Duodenal mucosa (tissue), 2 donors: ENCODE results near the gene CLDN15.
"Not testable (repeated sequence)": the region's sequence is repeated elsewhere in the genome, so short reads cannot be mapped to it uniquely, and the experiment has no call there.

Source experiments
- H3K27ac ChIP-seq: one replicate; pipeline ENCODE4 v1.7.0; 2013; ENCODE audit warnings: low read depth, low read length
- H3K27me3 ChIP-seq, 2 donors: one replicate each; pipeline ENCODE4 v1.7.0; 2013; ENCODE audit warnings: low read length in 2 of 2, control low read depth in 1 of 2; ENCODE audit not compliant: insufficient read depth in 2 of 2, control insufficient read depth in 1 of 2
- H3K36me3 ChIP-seq, 2 donors: one replicate each; pipeline ENCODE4 v1.7.0; 2013; ENCODE audit warnings: low read length in 2 of 2, control low read depth in 1 of 2; ENCODE audit not compliant: insufficient read depth in 2 of 2, control insufficient read depth in 1 of 2
- H3K4me1 ChIP-seq, 2 donors: one replicate each; pipeline ENCODE4 v1.7.0; 2013; ENCODE audit warnings: low read length in 2 of 2, control low read depth in 1 of 2; ENCODE audit not compliant: insufficient read depth in 2 of 2, control insufficient read depth in 1 of 2
- H3K4me3 ChIP-seq, 2 donors: one replicate each; pipeline ENCODE4 v1.7.0; 2013; ENCODE audit warnings: low read length in 2 of 2, low read depth in 1 of 2
- H3K9ac ChIP-seq, 2 donors: one replicate each; pipeline ENCODE4 v1.7.0; 2013; ENCODE audit warnings: low read length in 2 of 2, low read depth in 1 of 2
- H3K9me3 ChIP-seq, 2 donors: one replicate each; pipeline ENCODE4 v1.7.0; 2013; ENCODE audit warnings: low read length in 2 of 2, control low read depth in 1 of 2; ENCODE audit not compliant: control insufficient read depth in 1 of 2

Gene CLDN15, protein sequence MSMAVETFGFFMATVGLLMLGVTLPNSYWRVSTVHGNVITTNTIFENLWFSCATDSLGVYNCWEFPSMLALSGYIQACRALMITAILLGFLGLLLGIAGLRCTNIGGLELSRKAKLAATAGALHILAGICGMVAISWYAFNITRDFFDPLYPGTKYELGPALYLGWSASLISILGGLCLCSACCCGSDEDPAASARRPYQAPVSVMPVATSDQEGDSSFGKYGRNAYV

DNA sequence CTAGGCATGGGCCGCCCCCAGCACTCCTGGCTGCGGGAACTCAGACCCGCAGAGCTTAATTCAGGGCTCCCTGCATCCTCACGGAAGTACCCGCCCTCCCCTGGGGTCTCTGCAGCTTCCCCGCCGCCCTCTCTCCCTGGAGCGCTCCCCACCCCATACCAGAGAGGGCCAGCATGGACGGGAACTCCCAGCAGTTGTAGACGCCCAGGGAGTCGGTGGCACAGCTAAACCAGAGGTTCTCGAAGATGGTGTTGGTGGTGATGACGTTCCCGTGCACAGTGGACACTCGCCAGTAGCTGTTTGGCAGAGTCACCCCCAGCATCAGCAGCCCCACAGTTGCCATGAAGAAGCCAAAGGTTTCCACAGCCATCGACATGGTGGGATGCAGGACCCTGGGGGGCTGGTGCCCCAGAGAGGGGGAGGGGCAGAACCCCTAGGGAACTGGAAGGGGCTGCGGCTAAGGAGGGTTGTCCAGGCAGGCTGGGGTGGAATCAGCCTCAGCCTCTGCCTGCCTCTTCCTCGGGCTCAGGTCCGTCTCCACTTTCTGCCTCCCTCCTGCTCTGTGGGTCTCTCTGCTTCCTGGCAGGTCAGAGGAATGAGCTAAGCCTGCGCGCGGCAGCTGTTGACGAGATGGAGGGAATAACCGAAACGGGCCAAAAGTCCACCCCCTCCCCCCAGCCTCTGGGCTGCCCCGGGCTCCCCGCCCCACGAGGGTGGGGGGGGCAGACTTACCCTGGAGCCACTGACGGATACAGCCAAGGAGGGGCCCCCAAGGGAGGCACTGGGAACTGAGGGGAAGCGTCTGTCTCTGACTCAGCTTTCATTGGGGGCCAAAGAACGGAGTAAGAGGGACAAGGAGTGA is at the start of gene CLDN15:
Gene CLDN15, minus strand, starts transcription at position 597 of the 862 bp plus-strand sequence. Its CDS starts 221 bp downstream, at position 376.
- Histone ChIP-seq H3K4me1 (peaks cover 17 to 24% of the 10 kb centered on the region in 2 donors), H3K27ac (peak within 1 kb of the TSS; percentile 96), H3K9ac (peak within 1 kb of the TSS; percentile 97 to 99), H3K36me3 (peaks cover 10 to 19% of the 10 kb centered on the region in 2 donors), H3K27me3 (no peaks in the 10 kb centered on the region), H3K9me3 (no peaks in the 10 kb centered on the region), H3K4me3 (peak within 1 kb of the TSS; percentile 79 to 90)

DNA sequence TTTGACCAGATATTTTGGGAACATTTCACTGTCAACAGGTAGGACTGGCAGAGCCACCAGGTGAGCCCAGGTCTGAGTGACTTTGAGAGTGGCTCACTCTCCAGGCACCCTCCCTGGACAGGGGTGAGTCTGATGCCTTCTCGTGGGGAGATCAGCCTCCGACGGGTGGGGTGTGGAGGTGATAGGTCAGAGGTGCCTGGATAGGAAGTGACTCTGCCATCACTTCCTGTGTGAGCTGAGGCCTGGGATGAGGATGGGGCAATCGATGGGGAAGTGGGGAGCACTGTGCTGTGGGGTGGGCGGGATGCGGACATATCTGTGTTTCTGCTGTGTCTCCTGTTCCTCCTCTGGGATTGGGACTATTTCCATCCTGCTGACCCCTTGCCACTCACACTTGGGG is 49.4 kb upstream of the CLDN15 start:
- peaks cover 0 to 1% of the 10 kb centered on the region in 2 donors for H3K27me3 ChIP-seq
- no peak overlapping the region for H3K9ac ChIP-seq
- no peaks in the 10 kb centered on the region for H3K9me3 ChIP-seq
- H3K27ac ChIP-seq: no peak overlapping the region
- H3K36me3 ChIP-seq: no peaks in the 10 kb centered on the region
- peaks cover 0 to 4% of the 10 kb centered on the region in 2 donors for H3K4me1 ChIP-seq
- no peak overlapping the region for H3K4me3 ChIP-seq

DNA sequence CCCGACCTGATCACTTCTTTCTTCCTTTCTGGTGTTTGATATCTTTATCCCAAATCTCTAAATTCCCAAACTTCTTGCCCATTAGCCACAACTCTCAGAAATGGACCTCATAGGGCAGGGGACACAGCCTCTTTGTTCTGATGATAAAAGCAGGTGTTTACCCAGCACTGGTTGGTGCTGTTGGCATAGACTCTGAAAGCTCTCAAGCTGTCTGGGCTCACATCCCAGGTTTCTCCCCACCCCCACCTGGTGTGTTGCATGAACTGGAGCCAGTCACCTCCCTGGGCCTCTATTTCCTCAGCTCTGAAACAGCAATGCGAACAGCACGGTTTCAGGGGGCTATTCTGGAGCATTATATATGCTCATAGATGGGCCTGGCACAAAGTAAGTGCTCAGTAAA is 48.3 kb upstream of the CLDN15 start:
- not testable (repeated sequence) for H3K4me3 ChIP-seq, H3K27ac ChIP-seq, H3K9ac ChIP-seq, H3K27me3 ChIP-seq, H3K4me1 ChIP-seq, H3K9me3 ChIP-seq, H3K36me3 ChIP-seq

DNA sequence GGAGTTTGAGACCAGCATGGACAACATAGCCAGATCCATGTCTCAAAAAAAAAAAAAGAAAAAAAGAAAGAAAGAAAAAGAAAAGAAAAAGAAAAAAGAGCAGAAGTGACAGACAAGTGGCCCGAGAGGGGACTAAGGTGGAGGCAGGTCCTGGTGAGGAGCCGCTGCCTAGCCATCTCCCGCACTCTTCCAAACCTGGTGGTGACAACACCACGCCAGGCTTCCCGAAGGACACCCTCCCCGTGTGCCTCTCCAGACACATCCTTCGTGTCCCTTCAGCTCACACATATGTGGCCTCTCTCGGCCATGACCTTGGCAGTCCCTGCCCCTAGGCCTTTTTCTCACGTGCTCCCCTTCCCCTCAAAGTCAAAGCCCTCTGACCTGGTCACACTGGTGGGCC is 47.6 kb upstream of the CLDN15 start:
- Histone ChIP-seq H3K36me3 (no peaks in the 10 kb centered on the region), H3K27ac (no peak overlapping the region), H3K9me3 (no peaks in the 10 kb centered on the region), H3K27me3 (no peaks in the 10 kb centered on the region), H3K9ac (no peak overlapping the region), H3K4me1 (peaks cover 0 to 4% of the 10 kb centered on the region in 2 donors), H3K4me3 (no peak overlapping the region)

DNA sequence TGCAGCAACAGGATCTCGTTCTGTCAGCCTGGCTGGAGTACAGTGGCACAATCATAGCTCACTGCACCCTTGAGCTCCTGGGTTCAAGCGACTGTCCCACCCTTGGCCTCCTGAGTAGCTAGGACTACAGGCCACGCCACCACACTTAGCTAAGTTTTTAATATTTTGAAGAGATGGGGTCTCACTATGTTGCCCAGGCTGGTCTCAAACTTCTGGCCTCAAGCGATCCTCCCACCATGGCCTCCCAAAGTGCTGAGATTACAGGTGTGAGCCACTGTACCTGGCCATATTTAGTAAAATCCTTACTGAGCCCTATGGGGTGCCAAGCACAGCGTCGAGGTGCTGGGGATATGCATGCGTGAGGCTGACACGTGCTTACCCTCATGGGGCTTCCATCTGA is 43.3 kb upstream of the CLDN15 start:
- not testable (repeated sequence) for H3K9me3 ChIP-seq, H3K9ac ChIP-seq, H3K27ac ChIP-seq, H3K27me3 ChIP-seq, H3K4me3 ChIP-seq, H3K36me3 ChIP-seq, H3K4me1 ChIP-seq

DNA sequence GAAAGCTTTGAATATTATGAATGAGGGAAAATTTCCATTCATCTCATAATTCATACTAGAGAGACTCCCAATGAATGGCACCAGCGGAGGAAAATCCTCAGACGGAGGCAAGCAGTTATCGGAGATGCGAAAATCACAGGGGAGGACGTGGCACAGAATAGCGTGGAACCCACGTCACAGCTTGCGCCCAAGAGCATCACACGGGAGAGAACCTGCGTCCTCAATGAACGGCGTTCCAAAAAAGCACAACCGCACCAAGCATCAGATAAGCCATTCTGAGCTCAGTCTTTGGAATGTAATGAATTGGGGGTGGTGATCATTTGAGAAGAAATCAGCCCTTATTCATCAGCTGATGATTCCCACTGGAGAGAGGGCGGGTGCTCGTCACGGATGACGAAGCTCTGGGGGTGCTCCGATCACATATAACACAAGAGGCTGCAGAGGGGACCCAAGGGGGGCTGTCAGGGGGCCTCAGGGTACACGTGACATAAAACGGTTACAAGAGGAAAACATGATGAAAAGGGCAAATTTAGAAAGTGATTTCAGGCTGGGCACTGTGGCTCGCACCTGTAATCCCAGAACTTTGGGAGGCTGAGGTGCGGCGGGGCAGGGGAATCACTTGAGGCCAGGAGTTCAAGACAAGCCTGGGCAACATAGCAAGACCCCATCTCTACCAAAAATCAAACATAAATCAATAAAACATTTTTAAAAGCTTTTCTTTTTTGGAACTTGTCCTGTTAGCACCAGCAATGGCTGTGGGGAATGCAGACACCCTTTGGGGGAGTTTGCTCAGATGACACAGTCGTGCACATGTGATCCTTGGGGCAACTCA is 41.1 kb upstream of the CLDN15 start:
- Histone ChIP-seq H3K4me1 (peaks cover 0 to 4% of the 10 kb centered on the region in 2 donors), H3K36me3 (no peaks in the 10 kb centered on the region), H3K4me3 (no peak overlapping the region), H3K27ac (no peak overlapping the region), H3K9ac (no peak overlapping the region), H3K27me3 (no peaks in the 10 kb centered on the region), H3K9me3 (no peaks in the 10 kb centered on the region)

DNA sequence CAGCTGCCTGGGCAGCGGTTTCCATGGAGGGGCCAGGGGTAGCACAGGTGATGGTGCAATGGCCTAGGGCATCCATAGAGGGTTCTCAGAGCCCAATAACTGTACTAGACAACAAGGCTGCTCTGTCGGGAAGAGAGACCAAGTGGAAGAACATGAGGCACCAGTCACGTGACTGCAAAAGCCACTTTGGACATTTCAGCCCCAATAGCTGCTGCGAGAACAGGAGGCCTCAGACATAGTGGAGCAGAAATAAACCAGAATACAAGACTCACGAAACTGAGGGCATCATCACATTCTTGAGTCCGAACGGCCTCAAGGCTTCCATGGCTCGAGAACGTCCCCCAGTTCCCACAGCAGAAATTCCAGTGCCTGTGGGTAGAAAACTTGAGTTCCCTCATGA is 39.6 kb upstream of the CLDN15 start:
- Histone ChIP-seq H3K9ac (no peak overlapping the region), H3K4me3 (no peak overlapping the region), H3K4me1 (no peaks in the 10 kb centered on the region), H3K36me3 (no peaks in the 10 kb centered on the region), H3K9me3 (no peaks in the 10 kb centered on the region), H3K27ac (no peak overlapping the region), H3K27me3 (no peaks in the 10 kb centered on the region)

DNA sequence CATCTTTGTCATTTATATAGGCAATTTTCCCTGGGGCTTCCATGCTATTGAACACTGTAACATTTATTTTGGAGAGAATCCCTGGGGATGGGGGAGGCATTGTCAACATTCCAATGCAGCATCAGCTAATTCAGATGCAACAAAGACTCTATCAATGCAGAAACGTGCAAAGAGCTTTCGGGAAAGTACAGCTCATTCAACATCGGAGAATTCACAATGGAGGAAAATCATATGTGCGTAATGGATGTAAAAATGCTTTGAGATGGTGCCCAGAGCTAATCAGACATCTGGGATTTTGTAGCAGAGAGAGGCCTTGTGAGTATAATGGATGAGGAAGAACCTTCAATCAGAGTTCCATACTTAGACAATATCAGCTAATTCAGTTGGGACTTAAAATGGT is 35.6 kb upstream of the CLDN15 start:
- no peak overlapping the region for H3K9ac ChIP-seq
- H3K27me3 ChIP-seq: no peaks in the 10 kb centered on the region
- H3K4me3 ChIP-seq: no peak overlapping the region
- no peaks in the 10 kb centered on the region for H3K4me1 ChIP-seq
- no peaks in the 10 kb centered on the region for H3K9me3 ChIP-seq
- no peak overlapping the region for H3K27ac ChIP-seq
- H3K36me3 ChIP-seq: no peaks in the 10 kb centered on the region

DNA sequence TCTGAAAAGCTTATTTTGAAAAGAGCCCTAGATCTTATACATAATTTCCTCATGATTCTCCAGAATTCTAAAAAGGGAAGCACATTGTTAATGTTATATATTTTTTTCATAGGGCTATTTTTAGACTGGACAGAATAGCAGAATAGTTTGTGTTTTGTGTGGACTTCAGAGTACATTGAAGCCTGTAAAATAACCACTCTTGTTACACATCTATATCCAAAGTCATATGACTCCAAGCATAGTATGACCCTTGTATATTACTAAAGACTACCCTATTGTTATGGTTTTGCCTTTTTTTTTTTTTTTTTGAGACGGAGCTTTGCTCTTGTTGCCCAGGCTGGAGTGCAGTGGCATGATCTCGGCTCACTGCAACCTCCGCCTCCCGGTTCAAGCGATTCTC is 33.4 kb upstream of the CLDN15 start:
- no peaks in the 10 kb centered on the region for H3K36me3 ChIP-seq
- no peaks in the 10 kb centered on the region for H3K4me1 ChIP-seq
- no peak overlapping the region for H3K9ac ChIP-seq
- H3K27me3 ChIP-seq: no peaks in the 10 kb centered on the region
- H3K9me3 ChIP-seq: no peaks in the 10 kb centered on the region
- H3K27ac ChIP-seq: no peak overlapping the region
- H3K4me3 ChIP-seq: no peak overlapping the region

DNA sequence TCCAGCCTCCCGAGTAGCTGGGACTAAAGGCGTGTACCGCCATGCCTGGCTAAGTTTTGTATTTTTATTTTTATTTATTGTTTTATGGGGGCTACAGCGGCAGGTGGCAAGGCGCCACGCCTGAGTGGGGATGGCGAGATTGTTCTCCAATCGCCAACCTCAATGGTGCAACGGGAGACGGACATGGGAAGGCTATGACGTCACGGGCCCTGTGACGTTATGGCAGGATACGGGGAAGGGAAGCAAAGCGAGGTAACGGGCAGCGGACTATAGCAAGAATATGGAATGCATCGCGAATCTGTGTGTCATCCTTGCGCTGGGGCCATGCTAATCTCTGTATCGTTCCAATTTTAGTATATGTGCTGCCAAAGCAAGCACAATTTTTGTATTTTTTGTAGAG is 32.1 kb upstream of the CLDN15 start:
- Histone ChIP-seq H3K9ac (no peak overlapping the region), H3K27ac (no peak overlapping the region), H3K27me3 (no peaks in the 10 kb centered on the region)

More for the DNA sequence above, 32.1 kb upstream of the CLDN15 start:
- Histone ChIP-seq H3K9me3 (no peaks in the 10 kb centered on the region), H3K36me3 (no peaks in the 10 kb centered on the region), H3K4me1 (no peaks in the 10 kb centered on the region), H3K4me3 (no peak overlapping the region)
